NT2/D1 (cell line): ENCODE data around the gene PTCRA.
A peak's percentile ranks its signal among the peaks of the same experiment; 100 is the strongest.
"Not testable (repeated sequence)": the region's sequence is repeated elsewhere in the genome, so short reads cannot be mapped to it uniquely, and the experiment has no call there.

Experiments
- DNase-seq: peaks from one replicate; pipeline ENCODE4 v3.0.0-alpha.2; 2011; ENCODE audit warnings: low read depth, low spot score
- H3K27me3 ChIP-seq: 2 replicates; pipeline ENCODE4 v1.6.0; 2011; ENCODE audit warnings: mild to moderate bottlenecking; ENCODE audit not compliant: insufficient read length, insufficient read depth
- H3K36me3 ChIP-seq: 2 replicates; pipeline ENCODE4 v1.6.1; 2011; ENCODE audit warnings: mild to moderate bottlenecking, low read length, mixed read lengths; ENCODE audit not compliant: insufficient read depth, insufficient read length
- H3K4me1 ChIP-seq: 2 replicates; pipeline ENCODE4 v1.5.1; 2011; ENCODE audit not compliant: insufficient read depth, insufficient read length
- H3K4me3 ChIP-seq: 2 replicates; pipeline ENCODE4 v1.5.1; 2011; ENCODE audit warnings: low read depth; ENCODE audit not compliant: insufficient read length
- H3K9ac ChIP-seq: 2 replicates; pipeline ENCODE4 v1.6.0; 2011; ENCODE audit warnings: low read depth; ENCODE audit not compliant: insufficient read length
- H3K9me3 ChIP-seq: 2 replicates; pipeline ENCODE4 v1.5.1; 2011; ENCODE audit warnings: mild to moderate bottlenecking, low read length; ENCODE audit not compliant: insufficient read depth
- SUZ12 ChIP-seq: IDR thresholded peaks from 2 replicates; pipeline ENCODE4 v1.6.1; 2011; ENCODE audit not compliant: insufficient read length, insufficient read depth; ENCODE audit errors: extremely low read depth
- YY1 ChIP-seq: IDR thresholded peaks from 2 replicates; pipeline ENCODE4 v1.6.1; 2011; ENCODE audit not compliant: insufficient read length, insufficient read depth
- ZNF274 ChIP-seq: IDR thresholded peaks from 2 replicates; pipeline ENCODE4 v1.6.1; 2011; ENCODE audit warnings: mild to moderate bottlenecking, low read depth, low read length

Gene PTCRA

GRCh38 chr6:42885702-42886101, 30.2 kb upstream of the PTCRA start:
- no peak for TF ChIP-seq ZNF274
- no peak for TF ChIP-seq YY1
- no peak for TF ChIP-seq SUZ12
- Histone ChIP-seq H3K27me3 (no peaks in the 10 kb centered on the region), H3K4me3 (no peak overlapping the region), H3K4me1 (no peaks in the 10 kb centered on the region), H3K36me3 (peaks cover 50% of the 10 kb centered on the region), H3K9me3 (no peaks in the 10 kb centered on the region), H3K9ac (no peak overlapping the region)
- DNase-seq: no peak

- H3K36me3 ChIP-seq: peaks cover 33% of the 10 kb centered on the region
Observed at GRCh38 chr6:42888201-42888600, 27.7 kb upstream of the PTCRA start.

GRCh38 chr6:42889815-42890214, 26.0 kb upstream of the PTCRA start:
- TF ChIP-seq ZNF274: no peak
- TF ChIP-seq SUZ12: no peak
- no peak for TF ChIP-seq YY1
- H3K9ac ChIP-seq: peak overlapping the region; percentile 70
- no peaks in the 10 kb centered on the region for H3K4me1 ChIP-seq
- peaks cover 17% of the 10 kb centered on the region for H3K36me3 ChIP-seq
- DNase-seq: no peak
- no peaks in the 10 kb centered on the region for H3K9me3 ChIP-seq
- H3K27me3 ChIP-seq: no peaks in the 10 kb centered on the region
- H3K4me3 ChIP-seq: peak overlapping the region; percentile 83

More at GRCh38 chr6:42888201-42888600, 27.7 kb upstream of the PTCRA start:
- not testable (repeated sequence) for H3K27me3 ChIP-seq, H3K4me3 ChIP-seq, H3K4me1 ChIP-seq, DNase-seq, H3K9ac ChIP-seq, H3K9me3 ChIP-seq

- Histone ChIP-seq H3K9ac (peak overlapping the region; percentile 95), H3K4me3 (peak overlapping the region; percentile 83), H3K4me1 (no peaks in the 10 kb centered on the region), H3K27me3 (no peaks in the 10 kb centered on the region), H3K9me3 (no peaks in the 10 kb centered on the region), H3K36me3 (peaks cover 14% of the 10 kb centered on the region)
- peak; percentile 89 for DNase-seq
- no peak for TF ChIP-seq ZNF274
- no peak for TF ChIP-seq SUZ12
- TF ChIP-seq YY1: no peak
Observed at GRCh38 chr6:42890311-42891198, 25.3 kb upstream of the PTCRA start.

GRCh38 chr6:42891199-42891722, 24.6 kb upstream of the PTCRA start:
- TF ChIP-seq YY1 (no peak), SUZ12 (no peak), ZNF274 (no peak)
- H3K4me1 ChIP-seq: no peaks in the 10 kb centered on the region

GRCh38 chr6:42894041-42894828, 21.6 kb upstream of the PTCRA start:
- not testable (repeated sequence) for H3K4me3 ChIP-seq, H3K27me3 ChIP-seq, DNase-seq, H3K4me1 ChIP-seq, H3K9ac ChIP-seq, H3K36me3 ChIP-seq, H3K9me3 ChIP-seq

More at GRCh38 chr6:42891199-42891722, 24.6 kb upstream of the PTCRA start:
- H3K4me3 ChIP-seq: peak overlapping the region; percentile 83
- DNase-seq: no peak
- peaks cover 8% of the 10 kb centered on the region for H3K36me3 ChIP-seq
- H3K9ac ChIP-seq: peak overlapping the region; percentile 95
- no peaks in the 10 kb centered on the region for H3K9me3 ChIP-seq
- no peaks in the 10 kb centered on the region for H3K27me3 ChIP-seq

GRCh38 chr6:42896178-42896719, 19.6 kb upstream of the PTCRA start:
- Histone ChIP-seq H3K9me3 (no peaks in the 10 kb centered on the region), H3K9ac (no peak overlapping the region)
- no peak for TF ChIP-seq YY1
- no peak for TF ChIP-seq ZNF274
- TF ChIP-seq SUZ12: no peak

More at GRCh38 chr6:42896178-42896719, 19.6 kb upstream of the PTCRA start:
- Histone ChIP-seq H3K36me3 (no peaks in the 10 kb centered on the region), H3K4me3 (no peak overlapping the region), H3K4me1 (no peaks in the 10 kb centered on the region), H3K27me3 (peaks cover 3% of the 10 kb centered on the region)
- DNase-seq: no peak
